HEK293T (cell line): ENCODE data around the gene PLTP.

ENCODE experiments used
- ARNT ChIP-seq: fragments of 450-650 bp; IDR thresholded peaks from 2 replicates; pipeline ENCODE4 v1.6.1; 2017; ENCODE audit warnings: mild to moderate bottlenecking
- BHLHE40 ChIP-seq: fragments of 450-650 bp; IDR thresholded peaks from 2 replicates; pipeline ENCODE4 v1.6.1; 2016; ENCODE audit warnings: mild to moderate bottlenecking, moderate library complexity, borderline replicate concordance
- CTBP1 ChIP-seq: fragments of 450-650 bp; IDR thresholded peaks from 2 replicates; pipeline ENCODE4 v1.6.1; 2016; ENCODE audit warnings: borderline replicate concordance
- ELF4 ChIP-seq: fragments of 450-650 bp; IDR thresholded peaks from 2 replicates; pipeline ENCODE4 v1.6.1; 2017; ENCODE audit warnings: antibody characterized with exemption
- SP1 ChIP-seq: fragments of 450-650 bp; IDR thresholded peaks from 2 replicates; pipeline ENCODE4 v1.6.1; 2017
- SUZ12 ChIP-seq: fragments of 450-650 bp; IDR thresholded peaks from 2 replicates; pipeline ENCODE4 v1.6.1; 2016; ENCODE audit warnings: mild to moderate bottlenecking
- TARDBP ChIP-seq: fragments of 450-650 bp; IDR thresholded peaks from 2 replicates; pipeline ENCODE4 v1.6.1; 2016
- TF ChIP-seq, protein P1 (sequence below): fragments of 450-650 bp; IDR thresholded peaks from 2 replicates; pipeline ENCODE4 v1.6.1; 2016

DNA sequence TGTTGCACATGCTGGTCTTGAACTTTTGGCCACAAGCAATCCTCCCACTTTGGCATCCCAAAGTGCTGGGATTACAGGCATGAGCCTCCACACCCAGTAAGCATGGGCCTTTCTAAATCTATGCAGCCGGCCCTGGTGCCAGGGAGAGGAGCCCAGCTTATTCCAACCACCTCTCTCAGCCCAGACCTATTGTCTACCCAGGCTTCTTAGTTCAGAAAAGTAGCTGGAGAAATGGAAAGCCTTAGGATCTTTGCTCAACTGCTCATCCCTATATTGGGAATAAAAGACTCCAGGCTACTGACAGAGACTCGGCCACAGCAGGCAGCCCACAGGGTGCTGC is 14.7 kb upstream of the PLTP start:
- TF ChIP-seq SUZ12 (no peak), SP1 (no peak), CTBP1 (no peak), TARDBP (no peak), BHLHE40 (no peak), ELF4 (no peak), ARNT (no peak)
- TF ChIP-seq, protein P1, sequence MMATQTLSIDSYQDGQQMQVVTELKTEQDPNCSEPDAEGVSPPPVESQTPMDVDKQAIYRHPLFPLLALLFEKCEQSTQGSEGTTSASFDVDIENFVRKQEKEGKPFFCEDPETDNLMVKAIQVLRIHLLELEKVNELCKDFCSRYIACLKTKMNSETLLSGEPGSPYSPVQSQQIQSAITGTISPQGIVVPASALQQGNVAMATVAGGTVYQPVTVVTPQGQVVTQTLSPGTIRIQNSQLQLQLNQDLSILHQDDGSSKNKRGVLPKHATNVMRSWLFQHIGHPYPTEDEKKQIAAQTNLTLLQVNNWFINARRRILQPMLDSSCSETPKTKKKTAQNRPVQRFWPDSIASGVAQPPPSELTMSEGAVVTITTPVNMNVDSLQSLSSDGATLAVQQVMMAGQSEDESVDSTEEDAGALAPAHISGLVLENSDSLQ: no peak
